GM23248 (cell line): Measurements from ENCODE around the gene PLCB1.

Experiments
- EZH2 ChIP-seq: fragments of 200-600 bp; sonication (generic); IDR thresholded peaks from 2 replicates; pipeline ENCODE4 v1.6.1; 2018; ENCODE audit warnings: antibody characterized with exemption, mild to moderate bottlenecking; ENCODE audit not compliant: insufficient read depth, poor library complexity, severe bottlenecking
- EZH2phosphoT487 ChIP-seq: fragments of 200-600 bp; sonication (generic); IDR thresholded peaks from 2 replicates; pipeline ENCODE4 v1.6.1; 2018; ENCODE audit warnings: antibody characterized with exemption, moderate library complexity, mild to moderate bottlenecking, low read depth; ENCODE audit not compliant: insufficient read depth

DNA sequence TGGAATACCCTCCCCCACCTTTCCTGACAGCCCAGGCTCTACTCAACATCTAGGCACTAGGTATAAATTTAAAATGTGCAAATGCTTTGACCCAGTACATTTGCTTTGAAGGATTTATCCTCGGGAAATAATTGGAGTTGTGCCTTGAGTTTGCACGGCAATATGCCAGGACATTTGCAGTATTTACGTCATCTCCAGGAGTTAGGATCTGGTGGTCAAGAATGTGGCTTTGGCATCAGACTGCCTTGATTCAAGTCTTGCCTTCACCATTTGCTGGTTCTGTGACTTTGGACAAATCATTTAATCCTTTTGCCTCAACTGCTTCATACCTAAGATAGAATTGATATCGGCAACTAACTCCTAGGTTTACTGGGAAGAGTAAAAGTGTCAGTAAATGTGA, 169.6 kb downstream of the PLCB1 start:
- TF ChIP-seq EZH2phosphoT487 (no peak), EZH2 (no peak)
